ENCODE results near the gene NEGR1.

Gene NEGR1

DNA sequence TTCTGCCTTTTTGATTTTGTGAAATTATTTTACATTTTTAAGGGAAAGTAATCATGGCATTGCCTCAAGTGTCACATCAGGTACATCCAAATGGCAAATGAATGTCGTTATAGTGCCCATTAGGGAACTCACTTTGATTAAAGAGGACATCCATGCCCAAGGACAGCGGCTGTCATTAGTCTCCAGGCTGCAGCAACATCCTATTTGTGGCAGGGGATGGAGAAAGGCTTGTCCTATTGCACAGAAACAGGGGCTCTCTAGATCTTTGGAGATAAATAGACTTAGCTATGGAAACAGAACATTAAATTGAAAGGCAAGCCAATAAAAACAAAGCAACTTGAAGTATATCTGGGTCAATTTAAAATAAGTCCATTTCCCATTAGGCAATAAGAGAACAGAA is 439.3 kb downstream of the NEGR1 start:
- Mint-ChIP-seq H3K4me3 (no peak overlapping the region), H3K4me1 (no peaks in the 10 kb centered on the region), H3K36me3 (ENCODE audit: low read depth) (no peaks in the 10 kb centered on the region), H3K27ac (no peak overlapping the region), H3K9me3 (no peaks in the 10 kb centered on the region), H3K27me3 (ENCODE audit: low read depth, poor library complexity) (no peaks in the 10 kb centered on the region)
- no peak for TF ChIP-seq CTCF (IDR thresholded peaks at IDR 0.05)
- DNase-seq = no peak

- TF ChIP-seq CTCF (IDR thresholded peaks at IDR 0.05) = no peak
- no peaks in the 10 kb centered on the region for H3K27me3 Mint-ChIP-seq (ENCODE audit: low read depth, poor library complexity)
These were observed 442.5 kb downstream of the NEGR1 start for GRCh38 chr1:71839876-71840275.

GRCh38 chr1:71836904-71837303 is 445.4 kb downstream of the NEGR1 start:
- no peaks in the 10 kb centered on the region for H3K36me3 Mint-ChIP-seq (ENCODE audit: low read depth)
- no peak overlapping the region for H3K27ac Mint-ChIP-seq

More at GRCh38 chr1:71839876-71840275, 442.5 kb downstream of the NEGR1 start:
- H3K4me3 Mint-ChIP-seq = no peak overlapping the region
- no peak for DNase-seq
- H3K9me3 Mint-ChIP-seq = no peaks in the 10 kb centered on the region
- H3K36me3 Mint-ChIP-seq (ENCODE audit: low read depth) = no peaks in the 10 kb centered on the region
- no peak overlapping the region for H3K27ac Mint-ChIP-seq
- H3K4me1 Mint-ChIP-seq = no peaks in the 10 kb centered on the region

GRCh38 chr1:71835442-71835813 is 446.9 kb downstream of the NEGR1 start:
- H3K27ac Mint-ChIP-seq = no peak overlapping the region
- H3K27me3 Mint-ChIP-seq (ENCODE audit: low read depth, poor library complexity) = no peaks in the 10 kb centered on the region
- no peak overlapping the region for H3K4me3 Mint-ChIP-seq
- no peaks in the 10 kb centered on the region for H3K9me3 Mint-ChIP-seq
- TF ChIP-seq CTCF (IDR thresholded peaks at IDR 0.05) = no peak
- no peaks in the 10 kb centered on the region for H3K4me1 Mint-ChIP-seq
- no peak for DNase-seq
- no peaks in the 10 kb centered on the region for H3K36me3 Mint-ChIP-seq (ENCODE audit: low read depth)

More at GRCh38 chr1:71836904-71837303, 445.4 kb downstream of the NEGR1 start:
- Mint-ChIP-seq H3K27me3 (ENCODE audit: low read depth, poor library complexity) (no peaks in the 10 kb centered on the region), H3K4me3 (no peak overlapping the region), H3K9me3 (no peaks in the 10 kb centered on the region), H3K4me1 (no peaks in the 10 kb centered on the region)
- DNase-seq = no peak
- TF ChIP-seq CTCF (IDR thresholded peaks at IDR 0.05) = no peak

GRCh38 chr1:71834601-71835441 is 447.5 kb downstream of the NEGR1 start:
- no peak overlapping the region for H3K27ac Mint-ChIP-seq
- DNase-seq = no peak
- no peaks in the 10 kb centered on the region for H3K4me1 Mint-ChIP-seq

More at GRCh38 chr1:71834601-71835441, 447.5 kb downstream of the NEGR1 start:
- Mint-ChIP-seq H3K27me3 (ENCODE audit: low read depth, poor library complexity) (no peaks in the 10 kb centered on the region), H3K4me3 (no peak overlapping the region), H3K9me3 (no peaks in the 10 kb centered on the region), H3K36me3 (ENCODE audit: low read depth) (no peaks in the 10 kb centered on the region)
- TF ChIP-seq CTCF (IDR thresholded peaks at IDR 0.05) = no peak

All from nephron progenitor cell (in vitro differentiated cells).